Lower lobe of right lung (tissue), 2 donors: ENCODE measurements around the gene HOXA10. TPM values are rescaled to one million over a fixed set of nuclear protein-coding genes. Genes with fewer than 3 reads are reported as not detected.
A peak's percentile ranks its signal among the peaks of the same experiment; 100 is the strongest.

ENCODE experiments used
- ATAC-seq, 2 donors: fragments of 200-7000 bp; cut with Tn5 transposase; one replicate each; pipeline ENCODE4 v1.9.1; 2020 to 2022; ENCODE audit warnings: mild to moderate bottlenecking in 2 of 2, moderate library complexity in 2 of 2
- DNase-seq: peaks from one replicate; pipeline ENCODE4 v3.0.0-alpha.2; 2020
- H3K27ac ChIP-seq: fragments of 200-600 bp; one replicate; pipeline ENCODE4 v1.8.0; 2022
- H3K27me3 ChIP-seq: fragments of 200-600 bp; one replicate; pipeline ENCODE4 v1.8.0; 2022; ENCODE audit warnings: low read depth
- H3K36me3 ChIP-seq: fragments of 200-600 bp; one replicate; pipeline ENCODE4 v1.8.0; 2022; ENCODE audit warnings: mild to moderate bottlenecking
- H3K4me1 ChIP-seq: fragments of 200-600 bp; one replicate; pipeline ENCODE4 v1.8.0; 2022
- H3K4me3 ChIP-seq: fragments of 200-600 bp; one replicate; pipeline ENCODE4 v1.8.0; 2022; ENCODE audit warnings: mild to moderate bottlenecking
- H3K9me3 ChIP-seq: fragments of 200-600 bp; one replicate; pipeline ENCODE4 v1.8.0; 2022
- CTCF ChIP-seq: fragments of 200-600 bp; IDR thresholded peaks from one replicate; pipeline ENCODE4 v1.8.0; 2022; ENCODE audit warnings: antibody characterized with exemption, mild to moderate bottlenecking
- intact Hi-C: fragments of 100-400 bp; cut with DNase I; formaldehyde crosslinking; loops from one replicate; pipeline ENCODE4 v1.11.0; 2022
- total RNA-seq: library from RNA; stranded (reverse); fragmentation: NEBNext Ultra II Directional; extraction: Animal tissue kit (Norgen Biotek cat#: 25700); gene quantifications from one replicate; pipeline ENCODE4 v1.2.1, GENCODE V29; 2021
- donor health status: DM: no; HTN: yes; CAD: no; lungs with severe emphysema.

Gene HOXA10
- total RNA-seq, 1 donor from 2014 or later = 0.38 TPM

GRCh38 chr7:27202018-27202861, 28.1 kb upstream of the HOXA10 start:
- peaks cover 94% of the 10 kb centered on the region for H3K27me3 ChIP-seq
- H3K4me1 ChIP-seq = peaks cover 41% of the 10 kb centered on the region
- ATAC-seq (no peak), DNase-seq (no peak)
- no peaks in the 10 kb centered on the region for H3K9me3 ChIP-seq
- H3K36me3 ChIP-seq = no peaks in the 10 kb centered on the region
- intact Hi-C loops = no loop called here
- no peak overlapping the region for H3K4me3 ChIP-seq
- TF ChIP-seq CTCF = no peak
- no peak overlapping the region for H3K27ac ChIP-seq

GRCh38 chr7:27201580-27202017, 27.5 kb upstream of the HOXA10 start:
- ATAC-seq = no peak
- no peak for TF ChIP-seq CTCF
- Histone ChIP-seq H3K36me3 (no peaks in the 10 kb centered on the region), H3K4me3 (no peak overlapping the region), H3K27me3 (peaks cover 94% of the 10 kb centered on the region), H3K4me1 (peaks cover 41% of the 10 kb centered on the region), H3K9me3 (no peaks in the 10 kb centered on the region), H3K27ac (no peak overlapping the region)
- no peak for DNase-seq
- intact Hi-C loops = no loop called here

GRCh38 chr7:27200761-27201579, 26.9 kb upstream of the HOXA10 start:
- Histone ChIP-seq H3K4me1 (peaks cover 41% of the 10 kb centered on the region), H3K36me3 (no peaks in the 10 kb centered on the region), H3K27me3 (peaks cover 94% of the 10 kb centered on the region), H3K9me3 (no peaks in the 10 kb centered on the region), H3K27ac (no peak overlapping the region), H3K4me3 (peak overlapping the region; percentile 37)
- ATAC-seq (peak; percentile 35 to 58), DNase-seq (no peak)
- intact Hi-C loops = no loop called here
- no peak for TF ChIP-seq CTCF

- intact Hi-C loops = loop anchor here (10.0 kb wide), 1 partner anchor 885 kb away; no protein-coding TSS in a partner anchor
- Histone ChIP-seq H3K36me3 (no peaks in the 10 kb centered on the region), H3K4me1 (peaks cover 32% of the 10 kb centered on the region), H3K27me3 (peaks cover 94% of the 10 kb centered on the region), H3K27ac (no peak within 1 kb of the TSS), H3K9me3 (no peaks in the 10 kb centered on the region), H3K4me3 (peak within 1 kb of the TSS; percentile 37)
- no peak for TF ChIP-seq CTCF
- ATAC-seq = peak; percentile 21 to 35
- DNase-seq = no peak
Observed at GRCh38 chr7:27199849-27200760, 26.0 kb upstream of the HOXA10 start, which contains the start of gene HOXA13. Gene HOXA13 (minus strand): TSS chr7:27200091. CDS start chr7:27200077, 14 bp downstream.
